NCI-H1048 (cell line): ENCODE results near the gene APOH.

Source experiments
- DNase-seq: peaks from one replicate; lab custom pipeline; 2025; lab: John Stamatoyannopoulos, UW

The APOH gene

DNA sequence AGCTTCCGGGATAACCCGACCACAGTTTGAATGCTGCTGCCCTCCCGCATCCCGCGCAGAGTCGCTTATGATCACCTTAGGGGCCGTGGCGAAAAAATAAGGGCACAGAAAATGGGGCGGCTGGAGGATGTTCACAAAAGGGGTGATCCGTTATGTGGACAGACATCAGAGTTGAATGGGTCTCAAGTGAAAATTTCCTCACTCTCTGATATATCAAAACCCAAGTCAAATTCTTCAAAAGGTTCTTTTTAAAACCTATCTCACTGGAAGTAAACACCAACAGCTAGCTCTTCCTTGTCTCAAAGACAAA is 36.9 kb downstream of the APOH start:
- no peak for DNase-seq

DNA sequence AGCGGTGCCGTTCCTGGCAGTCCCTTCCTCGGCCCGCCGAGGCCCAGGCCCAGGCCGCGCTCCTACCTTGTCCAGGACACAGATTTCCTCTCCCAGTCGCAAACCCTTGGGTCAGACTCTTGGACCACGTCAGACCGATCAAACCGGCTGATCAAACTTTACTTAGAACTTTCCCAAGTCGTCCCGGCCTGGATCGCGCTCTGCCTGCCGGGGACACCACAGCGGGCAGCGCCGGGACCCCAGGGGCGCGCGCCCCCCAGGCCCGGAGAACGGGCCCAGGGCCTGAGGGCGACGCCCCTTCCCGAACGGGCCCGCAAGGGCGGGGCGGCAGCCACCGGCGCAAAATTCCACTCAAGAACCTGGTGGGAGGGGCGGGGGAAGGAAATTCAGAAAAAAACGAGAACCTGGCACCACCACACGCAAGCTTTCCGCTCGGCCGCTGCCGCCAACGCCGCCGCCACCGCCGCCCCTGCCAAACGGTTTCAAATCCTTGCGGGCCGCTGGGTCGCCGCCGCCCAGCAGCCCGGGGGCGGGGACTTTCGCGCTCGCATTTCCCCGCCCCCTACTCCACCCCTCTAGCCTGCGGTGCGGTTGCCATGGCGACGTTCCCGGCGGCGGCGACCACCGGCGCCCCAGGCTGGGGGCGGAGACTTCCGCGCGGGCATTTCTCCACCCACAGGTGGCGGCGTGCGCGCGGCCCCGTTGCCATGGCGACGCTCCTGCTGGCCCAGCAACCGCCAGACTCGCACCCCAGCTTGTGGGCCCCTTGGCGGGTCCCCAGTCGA is 37.4 kb downstream of the APOH start, which contains the start of gene CEP112:
Gene CEP112 (minus strand): TSS at position 541 of the 785 bp plus-strand sequence.
- DNase-seq = peak; percentile 52

DNA sequence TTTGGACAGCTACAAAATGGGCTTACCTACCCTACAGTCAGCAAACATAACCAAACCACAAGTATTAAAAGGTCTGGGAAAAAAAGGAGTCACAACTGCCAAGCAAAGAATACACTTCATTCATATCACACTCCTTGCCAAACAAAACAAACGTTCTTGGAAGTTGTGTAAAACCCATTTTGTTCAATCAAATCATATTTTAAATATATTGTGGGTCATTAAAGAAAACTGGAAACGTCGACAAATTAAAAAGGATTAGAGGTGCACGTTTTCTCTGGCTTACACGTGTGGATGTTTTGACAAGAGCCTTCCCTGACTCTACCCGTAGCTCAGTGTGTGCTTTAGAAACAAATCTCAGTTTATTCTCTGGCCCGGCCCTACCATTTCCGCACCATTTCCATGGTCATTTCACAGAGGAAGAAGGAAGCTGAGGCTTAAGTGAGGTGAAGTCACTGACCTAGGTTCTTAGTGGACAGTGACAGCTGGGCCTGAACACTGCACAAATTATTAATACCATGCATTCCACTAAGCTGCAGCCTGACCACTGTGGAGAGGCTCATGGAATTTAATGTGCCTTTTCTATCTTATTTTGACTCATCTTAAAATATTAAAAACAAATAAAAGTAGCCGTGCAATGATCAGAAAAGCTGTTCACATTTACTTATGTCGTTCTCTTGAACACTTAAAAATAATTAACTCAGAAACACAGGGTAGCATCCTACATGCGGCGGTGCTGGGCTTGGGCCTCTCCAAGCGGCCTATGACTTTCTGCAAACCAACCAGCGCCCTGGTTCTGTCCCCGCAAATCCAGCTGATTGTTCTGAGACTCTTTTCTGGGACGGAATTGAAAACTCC is 38.2 kb downstream of the APOH start:
- no peak for DNase-seq

DNA sequence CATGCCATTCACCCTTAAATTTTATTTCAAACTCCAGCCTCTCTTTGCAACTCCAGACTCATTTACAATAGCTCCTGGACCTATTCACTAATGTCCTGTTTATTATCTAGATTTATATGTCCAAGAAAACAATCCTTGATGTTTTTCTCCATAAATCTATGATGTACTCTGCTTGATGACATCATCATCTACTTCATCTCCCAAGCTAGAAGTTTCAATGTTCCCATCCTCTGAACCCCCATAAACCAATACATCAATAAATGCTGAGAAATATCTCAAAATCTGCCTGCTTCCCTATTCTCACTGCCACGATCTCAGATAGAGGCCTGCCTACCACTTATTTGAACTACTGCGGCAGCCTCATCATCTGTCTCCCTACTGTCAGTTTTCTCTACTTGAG is 41.5 kb downstream of the APOH start:
- no peak for DNase-seq

DNA sequence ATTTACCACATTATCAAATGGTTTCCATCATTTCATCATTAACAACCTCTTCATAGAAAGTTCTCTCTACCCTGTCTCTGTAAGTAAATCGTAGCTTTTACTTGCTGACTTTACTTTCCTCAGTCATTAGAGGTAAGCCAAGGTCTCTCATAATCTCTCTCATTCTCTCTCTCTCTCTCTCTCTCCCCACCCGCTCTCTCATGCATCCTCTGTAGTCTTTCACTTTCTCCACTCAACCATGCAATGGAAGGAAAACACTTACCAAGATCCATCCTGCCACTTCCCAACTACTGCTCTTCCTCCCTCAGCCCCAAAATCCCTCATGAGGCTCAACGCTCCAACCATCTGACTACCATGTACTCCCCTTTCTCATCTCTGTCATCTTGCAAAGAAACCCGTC is 43.4 kb downstream of the APOH start:
- DNase-seq = no peak

DNA sequence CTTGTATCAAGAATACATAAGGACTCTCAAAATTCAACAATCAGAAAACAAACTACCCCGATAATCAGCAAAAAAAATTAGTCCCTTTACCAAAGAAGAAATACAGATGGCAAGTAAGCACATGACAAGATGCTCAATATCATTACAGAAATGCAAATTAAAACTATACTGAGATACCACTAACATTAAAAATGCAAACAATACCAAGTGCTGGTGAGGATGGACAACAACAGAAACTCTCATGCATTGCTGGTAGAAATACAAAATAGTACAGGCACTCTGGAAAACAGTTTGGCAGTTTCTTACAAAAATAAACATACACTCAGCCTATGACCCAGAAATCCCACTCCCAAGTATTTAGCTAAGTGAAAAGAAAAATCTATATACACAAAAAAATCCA is 44.8 kb downstream of the APOH start:
- no peak for DNase-seq

DNA sequence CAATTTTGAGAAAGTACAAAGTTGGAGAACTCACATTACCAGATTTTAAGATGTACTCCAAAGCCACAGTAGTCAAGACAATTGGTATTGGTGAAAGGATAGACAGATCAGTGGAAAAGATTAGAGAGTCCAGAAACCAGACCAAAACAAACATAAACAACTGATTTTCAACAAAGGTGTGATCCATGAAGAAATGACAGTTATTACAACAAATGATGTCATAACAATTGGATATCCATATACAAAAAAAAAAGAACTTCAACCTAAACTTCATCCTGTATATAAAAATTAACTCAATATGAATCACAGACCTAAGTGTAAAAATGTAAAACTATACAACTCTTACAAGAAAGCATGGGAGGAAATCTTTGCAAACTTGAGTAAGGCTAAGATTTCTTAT is 45.7 kb downstream of the APOH start:
- DNase-seq = no peak

DNA sequence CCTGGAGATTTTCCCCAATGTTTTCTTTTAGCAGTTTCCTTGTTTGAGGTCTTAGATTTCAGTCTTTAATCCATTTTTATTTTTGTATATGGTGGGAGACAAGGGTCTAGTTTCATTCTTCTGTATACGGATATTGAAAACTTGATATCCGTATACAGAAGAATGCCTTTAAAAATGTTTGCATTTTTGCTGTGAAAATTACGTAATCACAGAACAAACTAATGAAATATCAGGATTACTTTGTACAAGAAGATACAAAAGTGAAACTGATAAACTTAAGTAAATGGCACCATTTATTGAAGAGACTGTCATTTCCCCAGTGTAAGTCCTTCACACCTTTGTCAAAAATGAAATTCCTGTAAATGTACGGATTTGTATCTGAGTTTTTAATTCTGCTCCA is 50.6 kb downstream of the APOH start:
- no peak for DNase-seq

DNA sequence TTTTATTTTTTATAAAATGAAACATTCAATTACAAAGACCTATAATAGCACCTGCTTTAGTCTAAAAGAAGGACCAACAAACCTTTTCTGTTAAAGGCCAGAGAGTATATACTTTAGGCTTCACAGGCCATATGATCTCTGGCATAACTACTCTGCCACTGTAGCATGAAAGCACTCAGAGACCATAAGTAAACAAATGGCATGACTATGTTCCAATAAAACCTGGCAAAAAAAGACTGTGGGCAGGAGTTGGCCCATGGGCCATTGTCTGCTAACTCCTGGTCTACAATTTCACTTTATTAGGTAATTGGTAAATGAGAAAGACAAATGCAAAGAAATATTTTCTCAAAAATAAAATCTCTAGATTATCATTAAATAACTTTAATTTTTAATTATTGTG is 52.2 kb downstream of the APOH start:
- DNase-seq = no peak

DNA sequence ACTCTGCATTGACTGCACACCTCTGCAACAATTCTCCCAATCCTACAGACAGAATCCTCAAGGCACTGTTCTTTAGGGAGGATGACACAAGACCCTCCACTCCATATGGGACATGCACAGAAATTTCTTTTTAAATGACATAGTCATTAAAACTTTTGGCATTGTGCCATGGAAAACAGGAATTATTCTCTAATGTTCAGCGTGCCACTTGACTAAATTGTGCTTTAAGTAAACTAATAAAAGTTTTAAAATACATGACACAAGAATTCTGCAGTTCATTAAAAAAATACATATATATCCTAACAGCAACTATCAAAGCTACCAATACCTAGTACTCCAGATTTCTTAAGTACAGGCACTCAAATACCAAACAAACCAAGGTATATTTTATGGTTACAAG is 53.3 kb downstream of the APOH start:
- DNase-seq = no peak

DNA sequence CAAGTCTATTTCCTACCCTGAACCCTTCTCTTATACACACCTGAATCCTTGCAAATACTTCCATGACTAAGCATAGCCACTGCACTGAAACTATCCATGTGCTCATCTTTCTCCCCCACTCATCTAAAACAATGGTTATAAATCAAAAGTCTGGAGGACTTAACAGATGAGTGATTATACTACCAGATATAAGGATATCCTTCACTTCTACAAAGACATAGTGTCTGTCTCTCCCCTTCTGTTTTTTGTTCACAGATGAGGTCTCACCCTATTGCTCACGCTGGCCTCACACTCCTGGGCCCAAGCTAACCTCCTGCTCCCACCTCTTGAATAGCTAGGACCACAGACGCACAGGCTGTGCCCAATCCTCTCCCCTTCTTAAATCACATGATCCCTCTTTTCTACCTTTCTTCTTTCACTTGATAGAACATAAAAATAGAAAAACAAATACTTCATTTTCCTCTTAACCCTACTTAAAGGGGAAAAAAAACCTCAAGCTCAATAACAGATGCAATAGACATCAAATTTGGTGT is 56.5 kb downstream of the APOH start:
- no peak for DNase-seq

DNA sequence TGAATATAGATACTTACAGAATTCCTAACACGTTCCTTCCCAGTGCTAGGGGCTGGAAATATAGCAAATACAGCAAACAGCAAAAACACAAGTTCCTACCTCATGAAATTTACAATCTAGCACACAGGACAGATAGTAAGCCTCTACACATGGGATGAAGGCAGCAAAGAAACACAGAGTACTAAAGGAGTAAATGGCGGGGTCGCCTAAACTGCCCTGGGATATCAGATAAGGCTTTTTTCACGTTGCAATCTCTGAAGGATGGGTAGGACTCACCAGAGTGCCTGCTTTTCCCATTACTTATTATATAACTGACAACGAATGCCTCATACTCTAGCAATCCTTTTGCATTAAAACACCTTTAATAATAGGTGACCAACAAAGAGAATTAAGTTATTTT is 57.1 kb downstream of the APOH start:
- DNase-seq = no peak

DNA sequence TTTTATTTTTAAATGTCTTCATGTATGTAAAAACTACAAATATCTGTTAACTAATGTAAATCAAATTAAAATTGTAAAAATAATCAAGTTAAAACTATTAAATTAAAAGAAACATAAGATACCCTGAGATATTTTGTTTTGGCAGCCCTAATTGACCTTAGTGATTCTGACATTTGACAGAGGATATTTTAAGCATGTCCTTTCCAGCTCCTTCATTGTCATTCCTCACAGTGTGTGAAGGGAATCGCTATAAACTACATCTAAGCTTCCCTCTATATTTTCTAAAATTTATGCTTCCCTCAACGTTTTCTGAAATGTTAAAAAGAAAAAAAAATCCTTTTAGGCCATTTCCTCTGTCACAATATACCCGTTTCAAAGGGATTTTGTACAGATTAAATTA is 57.5 kb downstream of the APOH start:
- DNase-seq = no peak

DNA sequence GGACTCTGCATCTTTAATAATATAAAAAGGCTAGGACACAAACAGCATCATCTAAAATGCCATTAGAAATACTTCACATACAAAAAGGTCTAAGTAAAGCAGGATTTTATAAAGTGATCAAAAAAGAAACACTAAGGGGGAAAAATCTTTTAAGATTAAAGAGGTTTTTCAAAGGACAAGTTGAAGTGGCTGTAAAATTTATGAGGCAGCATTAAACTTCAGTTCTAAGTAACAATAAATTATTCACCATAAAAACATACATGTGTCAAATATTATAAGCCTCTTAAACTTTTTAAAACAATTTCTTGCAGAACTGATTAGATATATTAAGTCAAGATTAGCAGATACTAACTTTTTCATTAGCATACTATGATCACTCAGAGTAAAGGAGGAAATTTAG is 58.0 kb downstream of the APOH start:
- DNase-seq = no peak

DNA sequence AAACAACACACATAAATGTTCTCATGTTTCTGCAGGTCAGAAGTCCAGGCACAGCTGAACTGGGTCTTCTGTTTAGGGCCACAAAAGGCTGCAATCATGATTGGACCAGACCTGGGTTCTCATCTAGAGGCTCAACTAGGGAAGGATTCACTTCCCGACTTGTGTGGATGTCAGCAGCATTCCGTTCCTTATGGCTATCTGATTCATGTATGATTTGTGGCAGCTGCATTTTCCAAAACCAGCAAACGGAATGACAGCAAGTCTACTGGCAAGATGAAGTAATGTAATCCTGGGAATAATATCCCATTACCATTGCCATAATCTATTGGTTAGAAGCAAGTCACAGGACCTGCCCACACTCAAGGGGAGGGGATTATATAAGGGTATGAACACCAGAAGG is 59.4 kb downstream of the APOH start:
- DNase-seq = no peak

DNA sequence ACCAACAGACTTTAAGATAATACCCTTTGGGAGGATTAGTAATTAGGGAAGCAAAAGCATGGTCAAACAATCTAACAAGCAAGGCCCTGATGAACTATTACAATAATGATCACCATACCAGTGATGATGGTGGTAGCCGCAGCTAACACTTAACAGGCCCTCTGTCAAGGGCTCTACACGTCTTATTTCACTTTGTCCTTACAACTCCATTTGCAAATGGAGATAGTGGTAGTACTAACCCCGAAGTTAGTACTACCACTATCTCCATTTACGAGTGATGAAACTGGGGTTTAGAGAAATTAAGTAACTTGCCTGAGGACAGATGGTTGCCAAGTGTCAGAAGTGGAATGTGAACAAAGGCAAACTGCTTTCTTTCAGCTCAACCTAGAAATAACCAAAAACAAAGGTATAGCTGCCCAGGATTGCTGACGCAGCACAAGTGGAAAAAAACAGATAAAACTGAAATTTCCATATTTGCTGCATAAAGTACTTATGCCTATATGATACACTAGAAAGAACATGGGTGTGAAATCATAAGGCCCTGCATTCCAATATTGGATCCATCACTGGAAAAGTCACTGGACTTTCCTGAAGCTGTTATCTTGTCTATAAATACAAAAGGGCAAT is 61.9 kb downstream of the APOH start:
- DNase-seq = no peak

DNA sequence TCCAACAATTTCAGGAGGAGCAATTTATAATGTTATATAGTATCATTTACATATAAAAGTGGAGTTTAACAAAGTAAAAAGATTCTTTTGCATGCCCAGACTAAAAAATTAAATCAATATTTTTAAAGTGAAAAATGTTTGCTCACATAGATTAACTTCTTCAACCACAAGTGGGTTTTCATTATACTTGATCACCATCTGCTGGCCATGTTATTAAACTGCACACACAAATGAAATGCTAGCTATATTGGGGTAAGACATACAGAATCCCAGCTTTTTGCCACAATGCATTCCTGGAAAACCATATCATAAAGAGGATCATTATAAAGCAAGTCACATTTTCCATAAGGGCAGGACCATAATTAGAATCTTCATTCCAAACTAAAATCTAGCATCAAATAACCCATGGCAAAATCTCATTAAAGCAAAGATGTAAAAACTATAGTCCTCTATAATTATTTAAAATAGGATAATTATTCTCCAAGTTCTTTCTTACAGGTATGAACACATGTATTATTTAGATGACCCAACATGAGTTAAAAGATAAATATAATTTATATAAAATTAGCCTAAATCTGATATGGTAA is 63.6 kb downstream of the APOH start:
- DNase-seq = peak; percentile 19
